Panc1 (cell line): ENCODE results near the gene SPRED2.

Source experiments
- POLR2AphosphoS5 ChIP-seq: IDR thresholded peaks from 2 replicates; pipeline ENCODE4 v1.6.1; 2012; ENCODE audit warnings: mild to moderate bottlenecking, low read depth, low read length, moderate library complexity
- SIN3A ChIP-seq: IDR thresholded peaks from 2 replicates; pipeline ENCODE4 v1.6.1; 2012; ENCODE audit warnings: low read depth, mild to moderate bottlenecking, low read length, moderate library complexity, borderline replicate concordance; ENCODE audit not compliant: insufficient read depth
- TCF7L2 ChIP-seq: IDR thresholded peaks from 2 replicates; pipeline ENCODE4 v1.6.1; 2011; ENCODE audit warnings: mild to moderate bottlenecking, low read depth, low read length, inconsistent platforms
- TF ChIP-seq, protein P1 (sequence below): fragments of 450-650 bp; IDR thresholded peaks from 2 replicates; pipeline ENCODE4 v1.5.1; 2017; ENCODE audit warnings: mild to moderate bottlenecking
- TF ChIP-seq, protein P2 (sequence below), 2 experiments: IDR thresholded peaks; 2 replicates each; pipeline ENCODE4 v1.6.1; 2011 to 2012; ENCODE audit warnings: low read depth in 2 of 2, control low read depth in 1 of 2, low read length in 1 of 2, mild to moderate bottlenecking in 1 of 2, moderate library complexity in 1 of 2; ENCODE audit not compliant: insufficient read depth in 1 of 2

DNA sequence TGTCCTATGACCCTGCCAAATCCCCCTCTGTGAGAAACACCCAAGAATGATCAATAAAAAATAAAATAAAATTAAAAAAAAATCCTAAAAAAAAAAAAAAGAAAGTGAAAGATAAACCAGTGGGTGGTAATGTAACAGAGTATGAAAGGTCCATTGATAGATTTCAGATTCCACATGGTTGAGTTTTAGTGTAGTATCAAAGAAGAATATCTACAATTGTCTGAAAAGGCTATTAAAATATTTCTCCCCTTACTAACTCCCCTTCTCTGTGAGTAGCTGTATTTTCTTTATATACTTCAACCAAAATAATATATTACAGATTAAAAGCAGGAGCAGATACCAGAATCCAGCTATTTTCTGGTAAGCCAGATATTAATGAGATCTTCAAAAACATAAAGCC, 92.8 kb downstream of the SPRED2 start:
- TF ChIP-seq, protein P1, sequence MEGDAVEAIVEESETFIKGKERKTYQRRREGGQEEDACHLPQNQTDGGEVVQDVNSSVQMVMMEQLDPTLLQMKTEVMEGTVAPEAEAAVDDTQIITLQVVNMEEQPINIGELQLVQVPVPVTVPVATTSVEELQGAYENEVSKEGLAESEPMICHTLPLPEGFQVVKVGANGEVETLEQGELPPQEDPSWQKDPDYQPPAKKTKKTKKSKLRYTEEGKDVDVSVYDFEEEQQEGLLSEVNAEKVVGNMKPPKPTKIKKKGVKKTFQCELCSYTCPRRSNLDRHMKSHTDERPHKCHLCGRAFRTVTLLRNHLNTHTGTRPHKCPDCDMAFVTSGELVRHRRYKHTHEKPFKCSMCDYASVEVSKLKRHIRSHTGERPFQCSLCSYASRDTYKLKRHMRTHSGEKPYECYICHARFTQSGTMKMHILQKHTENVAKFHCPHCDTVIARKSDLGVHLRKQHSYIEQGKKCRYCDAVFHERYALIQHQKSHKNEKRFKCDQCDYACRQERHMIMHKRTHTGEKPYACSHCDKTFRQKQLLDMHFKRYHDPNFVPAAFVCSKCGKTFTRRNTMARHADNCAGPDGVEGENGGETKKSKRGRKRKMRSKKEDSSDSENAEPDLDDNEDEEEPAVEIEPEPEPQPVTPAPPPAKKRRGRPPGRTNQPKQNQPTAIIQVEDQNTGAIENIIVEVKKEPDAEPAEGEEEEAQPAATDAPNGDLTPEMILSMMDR, result no peak
- TF ChIP-seq POLR2AphosphoS5 (no peak), TCF7L2 (no peak), SIN3A (no peak)
- TF ChIP-seq, protein P2, sequence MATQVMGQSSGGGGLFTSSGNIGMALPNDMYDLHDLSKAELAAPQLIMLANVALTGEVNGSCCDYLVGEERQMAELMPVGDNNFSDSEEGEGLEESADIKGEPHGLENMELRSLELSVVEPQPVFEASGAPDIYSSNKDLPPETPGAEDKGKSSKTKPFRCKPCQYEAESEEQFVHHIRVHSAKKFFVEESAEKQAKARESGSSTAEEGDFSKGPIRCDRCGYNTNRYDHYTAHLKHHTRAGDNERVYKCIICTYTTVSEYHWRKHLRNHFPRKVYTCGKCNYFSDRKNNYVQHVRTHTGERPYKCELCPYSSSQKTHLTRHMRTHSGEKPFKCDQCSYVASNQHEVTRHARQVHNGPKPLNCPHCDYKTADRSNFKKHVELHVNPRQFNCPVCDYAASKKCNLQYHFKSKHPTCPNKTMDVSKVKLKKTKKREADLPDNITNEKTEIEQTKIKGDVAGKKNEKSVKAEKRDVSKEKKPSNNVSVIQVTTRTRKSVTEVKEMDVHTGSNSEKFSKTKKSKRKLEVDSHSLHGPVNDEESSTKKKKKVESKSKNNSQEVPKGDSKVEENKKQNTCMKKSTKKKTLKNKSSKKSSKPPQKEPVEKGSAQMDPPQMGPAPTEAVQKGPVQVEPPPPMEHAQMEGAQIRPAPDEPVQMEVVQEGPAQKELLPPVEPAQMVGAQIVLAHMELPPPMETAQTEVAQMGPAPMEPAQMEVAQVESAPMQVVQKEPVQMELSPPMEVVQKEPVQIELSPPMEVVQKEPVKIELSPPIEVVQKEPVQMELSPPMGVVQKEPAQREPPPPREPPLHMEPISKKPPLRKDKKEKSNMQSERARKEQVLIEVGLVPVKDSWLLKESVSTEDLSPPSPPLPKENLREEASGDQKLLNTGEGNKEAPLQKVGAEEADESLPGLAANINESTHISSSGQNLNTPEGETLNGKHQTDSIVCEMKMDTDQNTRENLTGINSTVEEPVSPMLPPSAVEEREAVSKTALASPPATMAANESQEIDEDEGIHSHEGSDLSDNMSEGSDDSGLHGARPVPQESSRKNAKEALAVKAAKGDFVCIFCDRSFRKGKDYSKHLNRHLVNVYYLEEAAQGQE (IDR thresholded peaks at IDR 0.05; ENCODE audit: insufficient read depth in 1 of 2, low read depth in 2 of 2, low read length in 1 of 2), result no peak
